ENCODE data around the gene DNAJB7. TPM values are rescaled to one million over a fixed set of nuclear protein-coding genes. Genes with fewer than 3 reads are reported as not detected.

DNAJB7 gene
- not detected for total RNA-seq
- not detected for polyA plus RNA-seq (2013, experiment 1 of 2)
- not detected for polyA plus RNA-seq (2013, experiment 2 of 2)
- long read RNA-seq, experiment 1 = 0 reads
- long read RNA-seq, experiment 2, partial matches to known transcripts = 0 of 2 reads
- long read RNA-seq, experiment 2, other reads (novel, unspliced or antisense) = 0 of 2 reads
- long read RNA-seq, experiment 3, transcript DNAJB7-201 (1 exons, 2,578 nt) = major isoform, 11 of 11 reads
- long read RNA-seq, experiment 3, partial matches to known transcripts = 0 of 11 reads
- long read RNA-seq, experiment 3, other reads (novel, unspliced or antisense) = 0 of 11 reads
- long read RNA-seq, experiment 4 = 0 reads

- H3K27ac Mint-ChIP-seq = no peak within 1 kb of the TSS
- no peak within 1 kb of the TSS for H3K4me3 Mint-ChIP-seq
- DNase-seq = no peak
- no peaks in the 10 kb centered on the region for H3K27me3 Mint-ChIP-seq (ENCODE audit: insufficient read depth)
- TF ChIP-seq, protein P1, sequence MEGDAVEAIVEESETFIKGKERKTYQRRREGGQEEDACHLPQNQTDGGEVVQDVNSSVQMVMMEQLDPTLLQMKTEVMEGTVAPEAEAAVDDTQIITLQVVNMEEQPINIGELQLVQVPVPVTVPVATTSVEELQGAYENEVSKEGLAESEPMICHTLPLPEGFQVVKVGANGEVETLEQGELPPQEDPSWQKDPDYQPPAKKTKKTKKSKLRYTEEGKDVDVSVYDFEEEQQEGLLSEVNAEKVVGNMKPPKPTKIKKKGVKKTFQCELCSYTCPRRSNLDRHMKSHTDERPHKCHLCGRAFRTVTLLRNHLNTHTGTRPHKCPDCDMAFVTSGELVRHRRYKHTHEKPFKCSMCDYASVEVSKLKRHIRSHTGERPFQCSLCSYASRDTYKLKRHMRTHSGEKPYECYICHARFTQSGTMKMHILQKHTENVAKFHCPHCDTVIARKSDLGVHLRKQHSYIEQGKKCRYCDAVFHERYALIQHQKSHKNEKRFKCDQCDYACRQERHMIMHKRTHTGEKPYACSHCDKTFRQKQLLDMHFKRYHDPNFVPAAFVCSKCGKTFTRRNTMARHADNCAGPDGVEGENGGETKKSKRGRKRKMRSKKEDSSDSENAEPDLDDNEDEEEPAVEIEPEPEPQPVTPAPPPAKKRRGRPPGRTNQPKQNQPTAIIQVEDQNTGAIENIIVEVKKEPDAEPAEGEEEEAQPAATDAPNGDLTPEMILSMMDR (conservative IDR thresholded peaks at IDR 0.05) = no peak
- peaks cover 16% of the 10 kb centered on the region for H3K4me1 Mint-ChIP-seq
- Histone ChIP-seq H3K27ac (ENCODE audit: low read depth, low read length) (no peak within 1 kb of the TSS), H3K9me3 (ENCODE audit: control insufficient read depth, low read length) (no peaks in the 10 kb centered on the region), H3K27me3 (ENCODE audit: control insufficient read depth, insufficient read depth, low read length, poor library complexity, severe bottlenecking) (no peaks in the 10 kb centered on the region), H3K4me3 (ENCODE audit: low read length) (no peak within 1 kb of the TSS), H3K36me3 (ENCODE audit: control insufficient read depth, insufficient read depth, low read length) (peaks cover 34% of the 10 kb centered on the region), H3K4me1 (ENCODE audit: control insufficient read depth, insufficient read depth, low read length) (peaks cover 6% of the 10 kb centered on the region), H3K9ac (ENCODE audit: extremely low read depth, low read length, poor library complexity, severe bottlenecking) (no peak within 1 kb of the TSS)
- no peaks in the 10 kb centered on the region for H3K9me3 Mint-ChIP-seq
- WGBS, 2 experiments (ENCODE audit: insufficient coverage in 1 of 2, insufficient read length in 1 of 2) = 90 to 96% methylated on average over 2 to 3 of the region's 3 CpGs
- peaks cover 18% of the 10 kb centered on the region for H3K36me3 Mint-ChIP-seq (ENCODE audit: low read depth)
These were observed at the start of gene DNAJB7 for GRCh38 chr22:40862013-40862412. Gene DNAJB7, minus strand, starts transcription at chr22:40862113. Its CDS starts 119 bp downstream, at chr22:40861994.

DNA sequence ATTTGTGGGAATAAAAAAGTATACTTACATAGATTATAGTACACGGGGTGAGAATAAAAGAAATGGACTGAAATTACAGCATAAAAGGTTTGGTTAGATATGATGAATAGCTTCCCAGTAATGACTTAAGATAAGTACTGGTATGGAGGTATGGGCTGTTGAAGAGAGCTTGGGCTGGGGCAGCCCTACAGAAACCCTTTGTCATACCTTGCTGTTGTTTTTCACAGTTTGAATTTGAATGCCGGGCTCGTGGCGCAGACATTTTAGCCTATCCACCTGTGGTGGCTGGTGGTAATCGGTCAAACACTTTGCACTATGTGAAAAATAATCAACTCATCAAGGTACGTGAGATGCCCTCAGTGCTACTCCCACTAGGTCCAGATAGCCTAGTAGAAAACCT is 47.0 kb upstream of the DNAJB7 start:
- Mint-ChIP-seq H3K4me3 (no peak overlapping the region), H3K9me3 (no peaks in the 10 kb centered on the region), H3K4me1 (no peaks in the 10 kb centered on the region), H3K36me3 (ENCODE audit: low read depth) (peaks cover 55% of the 10 kb centered on the region), H3K27me3 (ENCODE audit: insufficient read depth) (no peaks in the 10 kb centered on the region), H3K27ac (no peak overlapping the region)
- H3K9me3 ChIP-seq (ENCODE audit: control insufficient read depth, low read length) = no peaks in the 10 kb centered on the region
- no peak for DNase-seq
- no peak overlapping the region for H3K4me3 ChIP-seq (ENCODE audit: low read length)
- H3K27me3 ChIP-seq (ENCODE audit: control insufficient read depth, insufficient read depth, low read length, poor library complexity, severe bottlenecking) = no peaks in the 10 kb centered on the region
- TF ChIP-seq, protein P1 (conservative IDR thresholded peaks at IDR 0.05) = no peak
- H3K36me3 ChIP-seq (ENCODE audit: control insufficient read depth, insufficient read depth, low read length) = peaks cover 55% of the 10 kb centered on the region
- H3K9ac ChIP-seq (ENCODE audit: extremely low read depth, low read length, poor library complexity, severe bottlenecking) = no peak overlapping the region
- no peaks in the 10 kb centered on the region for H3K4me1 ChIP-seq (ENCODE audit: control insufficient read depth, insufficient read depth, low read length)
- no peak overlapping the region for H3K27ac ChIP-seq (ENCODE audit: low read depth, low read length)
- WGBS, 2 experiments (ENCODE audit: insufficient coverage in 1 of 2, insufficient read length in 1 of 2) = 88 to 96% methylated on average over 4 to 6 of the region's 6 CpGs

DNA sequence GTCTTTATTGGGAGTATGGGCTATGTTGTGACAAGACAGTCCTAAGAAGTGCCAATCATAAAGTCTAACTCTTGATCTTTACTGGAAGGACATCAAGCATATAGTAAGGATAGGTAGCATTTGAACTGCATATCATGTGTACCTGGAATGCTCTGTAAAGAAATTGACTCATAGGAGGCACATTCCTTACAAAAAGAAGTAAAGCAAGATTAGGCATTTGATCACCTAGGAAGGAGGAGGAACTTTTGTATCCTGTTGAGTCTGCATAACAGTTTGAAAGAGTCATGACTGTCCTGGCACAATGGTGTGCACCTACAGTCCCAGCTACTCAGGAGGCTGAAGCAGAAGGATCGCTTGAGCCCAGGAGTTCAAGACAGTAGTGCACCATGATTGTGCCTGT is 42.2 kb upstream of the DNAJB7 start:
- Histone ChIP-seq H3K4me3 (ENCODE audit: low read length) (no peak overlapping the region), H3K4me1 (ENCODE audit: control insufficient read depth, insufficient read depth, low read length) (no peaks in the 10 kb centered on the region), H3K36me3 (ENCODE audit: control insufficient read depth, insufficient read depth, low read length) (peaks cover 32% of the 10 kb centered on the region), H3K9me3 (ENCODE audit: control insufficient read depth, low read length) (no peaks in the 10 kb centered on the region), H3K9ac (ENCODE audit: extremely low read depth, low read length, poor library complexity, severe bottlenecking) (no peak overlapping the region), H3K27me3 (ENCODE audit: control insufficient read depth, insufficient read depth, low read length, poor library complexity, severe bottlenecking) (no peaks in the 10 kb centered on the region), H3K27ac (ENCODE audit: low read depth, low read length) (no peak overlapping the region)
- Mint-ChIP-seq H3K36me3 (ENCODE audit: low read depth) (peaks cover 37% of the 10 kb centered on the region), H3K9me3 (no peaks in the 10 kb centered on the region), H3K4me3 (no peak overlapping the region), H3K27ac (no peak overlapping the region), H3K4me1 (no peaks in the 10 kb centered on the region), H3K27me3 (ENCODE audit: insufficient read depth) (no peaks in the 10 kb centered on the region)
- TF ChIP-seq, protein P1 (conservative IDR thresholded peaks at IDR 0.05) = no peak
- 91 to 100% methylated on average over 1 of the region's 1 CpG for WGBS, 2 experiments (ENCODE audit: insufficient coverage in 1 of 2, insufficient read length in 1 of 2)
- no peak for DNase-seq

Measured in endodermal cell (in vitro differentiated cells).